HG03457 (cell line): Measurements from ENCODE around the gene EPX.
"Not testable (repeated sequence)": the region's sequence is repeated elsewhere in the genome, so short reads cannot be mapped to it uniquely, and the experiment has no call there.

Experiments used
- ATAC-seq: cut with Tn5 transposase; IDR thresholded peaks from one replicate; pipeline ENCODE4 v1.9.1; 2021; ENCODE audit warnings: moderate number of reproducible peaks; ENCODE audit not compliant: unreplicated experiment

EPX gene

GRCh38 chr17:58192612-58193011 lies at the start of gene EPX:
Gene EPX (plus strand): TSS chr17:58192726. CDS start chr17:58192847, 121 bp downstream.
- ATAC-seq, result no peak

- not testable (repeated sequence) for ATAC-seq
Observed at GRCh38 chr17:58143335-58143734, 49.2 kb upstream of the EPX start.

- no peak for ATAC-seq
Observed at GRCh38 chr17:58144801-58145200, 47.7 kb upstream of the EPX start.

- ATAC-seq, result no peak
Observed at GRCh38 chr17:58147930-58148434, 44.5 kb upstream of the EPX start, which contains the start of gene OR4D1. Gene OR4D1 (plus strand): TSS chr17:58148384. CDS start chr17:58155154, 6,770 bp downstream.

- no peak for ATAC-seq
Observed at GRCh38 chr17:58148609-58149008, 43.9 kb upstream of the EPX start.

- ATAC-seq, result no peak
Observed at GRCh38 chr17:58150394-58150793, 42.1 kb upstream of the EPX start.

- ATAC-seq, result no peak
Observed at GRCh38 chr17:58153046-58153445, 39.5 kb upstream of the EPX start.

- no peak for ATAC-seq
Observed at GRCh38 chr17:58153671-58154070, 38.9 kb upstream of the EPX start.

GRCh38 chr17:58156839-58157803 lies 35.4 kb upstream of the EPX start:
- no peak for ATAC-seq

GRCh38 chr17:58158181-58158580 lies 34.3 kb upstream of the EPX start:
- no peak for ATAC-seq

GRCh38 chr17:58161566-58161965 lies 31.0 kb upstream of the EPX start:
- ATAC-seq, result no peak

GRCh38 chr17:58165981-58166380 lies 26.5 kb upstream of the EPX start:
- ATAC-seq, result no peak

GRCh38 chr17:58166682-58167081 lies 25.8 kb upstream of the EPX start, which contains the start of gene OR4D2:
Gene OR4D2 (plus strand): TSS chr17:58166982. CDS start chr17:58169656, 2,674 bp downstream.
- ATAC-seq, result no peak

- no peak for ATAC-seq
Observed at GRCh38 chr17:58170622-58171021, 21.9 kb upstream of the EPX start.

- ATAC-seq, result no peak
Observed at GRCh38 chr17:58172369-58173071, 20.0 kb upstream of the EPX start.

GRCh38 chr17:58174871-58175270 lies 17.7 kb upstream of the EPX start:
- no peak for ATAC-seq

GRCh38 chr17:58176200-58176599 lies 16.3 kb upstream of the EPX start:
- no peak for ATAC-seq

GRCh38 chr17:58181796-58182195 lies 10.7 kb upstream of the EPX start:
- ATAC-seq, result no peak

GRCh38 chr17:58183514-58183913 lies 9.0 kb upstream of the EPX start:
- ATAC-seq, result no peak

GRCh38 chr17:58184308-58184985 lies 8.1 kb upstream of the EPX start:
- no peak for ATAC-seq
